Measurements from ENCODE around the gene ANKRD65. TPM values are rescaled to one million over a fixed set of nuclear protein-coding genes. Genes with fewer than 3 reads are reported as not detected.
"Not testable (repeated sequence)": the region's sequence is repeated elsewhere in the genome, so short reads cannot be mapped to it uniquely, and the experiment has no call there.

Gene ANKRD65
- total and polyA plus RNA-seq, 7 experiments from 2014 or later: not detected

- Mint-ChIP-seq H3K36me3 (peaks cover 4 to 30% (median 16%) of the 10 kb centered on the region in 5 donors), H3K9me3 (no peaks in the 10 kb centered on the region), H3K4me3 (no peak overlapping the region), H3K27ac (peak overlapping the region in 1 of 9 donors; percentile 38), H3K27me3 (no peaks in the 10 kb centered on the region), H3K4me1 (peaks cover 0 to 5% (median 0%) of the 10 kb centered on the region in 7 donors)
- CTCF ChIA-PET: no interaction called here
- H3K27me3 ChIP-seq (ENCODE audit: control insufficient read depth in 2 of 2, insufficient read depth in 2 of 2, low read length in 2 of 2): no peaks in the 10 kb centered on the region
- no peaks in the 10 kb centered on the region for H3K9me3 ChIP-seq (ENCODE audit: control insufficient read depth in 2 of 3, low read length in 3 of 3)
- intact Hi-C loops (cut with micrococcal nuclease): no loop called here
- no peak overlapping the region for H3K27ac ChIP-seq (ENCODE audit: low read depth, low read length)
- H3K4me3 ChIP-seq (ENCODE audit: low read length): no peak overlapping the region
- POLR2A ChIA-PET: interaction anchor here (1.6 to 3.4 kb wide), 2 partner anchors 13 to 21 kb away, joined by 3 to 12 read pairs; partner anchors contain the start of genes CCNL2 and MRPL20
- ATAC-seq (no peak), DNase-seq (no peak)
- no peaks in the 10 kb centered on the region for H3K4me1 ChIP-seq (ENCODE audit: control insufficient read depth in 2 of 2, insufficient read depth in 2 of 2, low read length in 2 of 2)
- peaks cover 25 to 56% (median 31%) of the 10 kb centered on the region in 3 experiments for H3K36me3 ChIP-seq (ENCODE audit: control insufficient read depth in 2 of 3, insufficient read depth in 3 of 3, low read length in 3 of 3)
These were observed 35.1 kb downstream of the ANKRD65 start for GRCh38 chr1:1385931-1386330.

- H3K27me3 Mint-ChIP-seq; CTCF ChIA-PET; H3K4me3 ChIP-seq (ENCODE audit: low read length); H3K9me3 ChIP-seq (ENCODE audit: control insufficient read depth in 2 of 3, low read length in 3 of 3); H3K4me1 ChIP-seq (ENCODE audit: control insufficient read depth in 2 of 2, insufficient read depth in 2 of 2, low read length in 2 of 2); H3K4me3 Mint-ChIP-seq; ATAC-seq; H3K27ac Mint-ChIP-seq; intact Hi-C loops (cut with micrococcal nuclease); H3K27me3 ChIP-seq (ENCODE audit: control insufficient read depth in 2 of 2, insufficient read depth in 2 of 2, low read length in 2 of 2); H3K27ac ChIP-seq (ENCODE audit: low read depth, low read length); H3K9me3 Mint-ChIP-seq; DNase-seq; H3K4me1 Mint-ChIP-seq: not testable (repeated sequence)
- H3K36me3 ChIP-seq (ENCODE audit: control insufficient read depth in 2 of 3, insufficient read depth in 3 of 3, low read length in 3 of 3): peaks cover 20 to 50% (median 25%) of the 10 kb centered on the region in 3 experiments
- H3K36me3 Mint-ChIP-seq: peaks cover 4 to 24% (median 12%) of the 10 kb centered on the region in 5 donors
- POLR2A ChIA-PET: interaction anchor here (1.6 to 3.4 kb wide), 2 partner anchors 14 to 22 kb away, joined by 3 to 12 read pairs; partner anchors contain the start of genes CCNL2 and MRPL20
These were observed 35.7 kb downstream of the ANKRD65 start for GRCh38 chr1:1385339-1385738.

- Histone ChIP-seq H3K27me3 (ENCODE audit: control insufficient read depth in 2 of 2, insufficient read depth in 2 of 2, low read length in 2 of 2) (no peaks in the 10 kb centered on the region), H3K27ac (ENCODE audit: low read depth, low read length) (no peak overlapping the region), H3K9me3 (ENCODE audit: control insufficient read depth in 2 of 3, low read length in 3 of 3) (no peaks in the 10 kb centered on the region), H3K4me1 (ENCODE audit: control insufficient read depth in 2 of 2, insufficient read depth in 2 of 2, low read length in 2 of 2) (peaks cover 0 to under 1% of the 10 kb centered on the region in 2 donors), H3K36me3 (ENCODE audit: control insufficient read depth in 2 of 3, insufficient read depth in 3 of 3, low read length in 3 of 3) (peaks cover 0 to 10% (median 3%) of the 10 kb centered on the region in 3 experiments), H3K4me3 (ENCODE audit: low read length) (no peak overlapping the region)
- Mint-ChIP-seq H3K27me3 (no peaks in the 10 kb centered on the region), H3K36me3 (peaks cover 0 to 6% (median under 1%) of the 10 kb centered on the region in 5 donors), H3K4me3 (no peak overlapping the region), H3K27ac (no peak overlapping the region), H3K9me3 (no peaks in the 10 kb centered on the region), H3K4me1 (peaks cover 0 to 6% (median 0%) of the 10 kb centered on the region in 7 donors)
- no peak for ATAC-seq
- CTCF ChIA-PET: no interaction called here
- POLR2A ChIA-PET: interaction anchor here (0.9 to 1.2 kb wide), 3 partner anchors 18 to 21 kb away, joined by 3 to 4 read pairs (median 4); partner anchors contain the start of gene CCNL2
- intact Hi-C loops (cut with micrococcal nuclease): no loop called here
- no peak for DNase-seq
These were observed 39.8 kb downstream of the ANKRD65 start for GRCh38 chr1:1381294-1381693.

DNA sequence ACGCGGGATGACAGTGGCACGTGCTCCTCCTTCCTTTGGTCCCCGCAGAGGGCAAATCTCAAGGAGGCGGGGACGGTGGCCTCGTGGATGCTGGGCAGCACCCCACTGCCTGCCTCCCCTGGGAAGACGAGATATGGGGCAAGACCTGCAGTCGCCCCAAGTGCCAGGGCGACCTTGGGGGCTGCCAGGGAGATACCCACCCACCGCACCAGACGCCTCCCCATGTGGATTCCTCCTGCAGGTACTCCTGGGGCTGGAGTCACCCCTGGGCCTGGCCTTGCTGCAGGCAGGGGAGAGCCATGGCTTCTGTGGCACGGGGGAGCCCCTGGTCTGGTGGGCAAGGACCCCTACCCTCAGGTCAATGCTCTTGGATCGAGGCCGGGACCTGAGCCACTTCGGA is 40.2 kb downstream of the ANKRD65 start:
- Mint-ChIP-seq H3K4me1 (peaks cover 0 to 6% (median 0%) of the 10 kb centered on the region in 7 donors), H3K27ac (no peak overlapping the region), H3K4me3 (no peak overlapping the region), H3K9me3 (no peaks in the 10 kb centered on the region), H3K27me3 (no peaks in the 10 kb centered on the region), H3K36me3 (peaks cover 0 to 1% (median 0%) of the 10 kb centered on the region in 5 donors)
- ATAC-seq: no peak
- DNase-seq: no peak
- Histone ChIP-seq H3K27me3 (ENCODE audit: control insufficient read depth in 2 of 2, insufficient read depth in 2 of 2, low read length in 2 of 2) (no peaks in the 10 kb centered on the region), H3K9me3 (ENCODE audit: control insufficient read depth in 2 of 3, low read length in 3 of 3) (no peaks in the 10 kb centered on the region), H3K4me3 (ENCODE audit: low read length) (no peak overlapping the region), H3K4me1 (ENCODE audit: control insufficient read depth in 2 of 2, insufficient read depth in 2 of 2, low read length in 2 of 2) (peaks cover 0 to 5% of the 10 kb centered on the region in 2 donors), H3K27ac (ENCODE audit: low read depth, low read length) (no peak overlapping the region), H3K36me3 (ENCODE audit: control insufficient read depth in 2 of 3, insufficient read depth in 3 of 3, low read length in 3 of 3) (peaks cover 0 to 6% (median 0%) of the 10 kb centered on the region in 3 experiments)
- ChIA-PET CTCF (no interaction called here), POLR2A (interaction anchor here (1.0 to 1.2 kb wide), 2 partner anchors 19 to 22 kb away, joined by 3 to 4 read pairs; no protein-coding TSS in a partner anchor)
- intact Hi-C loops (cut with micrococcal nuclease): no loop called here

GRCh38 chr1:1377540-1378205 is 43.4 kb downstream of the ANKRD65 start:
- Histone ChIP-seq H3K4me1 (ENCODE audit: control insufficient read depth in 2 of 2, insufficient read depth in 2 of 2, low read length in 2 of 2) (peaks cover 0 to 15% of the 10 kb centered on the region in 2 donors), H3K4me3 (ENCODE audit: low read length) (no peak overlapping the region), H3K36me3 (ENCODE audit: control insufficient read depth in 2 of 3, insufficient read depth in 3 of 3, low read length in 3 of 3) (peaks cover 0 to 11% (median 4%) of the 10 kb centered on the region in 3 experiments), H3K27me3 (ENCODE audit: control insufficient read depth in 2 of 2, insufficient read depth in 2 of 2, low read length in 2 of 2) (no peaks in the 10 kb centered on the region), H3K27ac (ENCODE audit: low read depth, low read length) (no peak overlapping the region), H3K9me3 (ENCODE audit: control insufficient read depth in 2 of 3, low read length in 3 of 3) (no peaks in the 10 kb centered on the region)
- Mint-ChIP-seq H3K4me3 (no peak overlapping the region), H3K27me3 (peaks cover 0 to 2% (median 0%) of the 10 kb centered on the region in 5 donors), H3K4me1 (peaks cover 0 to 18% (median 9%) of the 10 kb centered on the region in 7 donors), H3K27ac (no peak overlapping the region), H3K36me3 (peaks cover 0 to 4% (median 0%) of the 10 kb centered on the region in 5 donors), H3K9me3 (no peaks in the 10 kb centered on the region)
- ATAC-seq (no peak), DNase-seq (no peak)
- POLR2A ChIA-PET: interaction anchor here (1.1 to 4.5 kb wide), 3 partner anchors 12 to 144 kb away, joined by 4 to 55 read pairs (median 5); partner anchors contain the start of gene MRPL20
- CTCF ChIA-PET: no interaction called here
- intact Hi-C loops (cut with micrococcal nuclease): loop anchor here in 1 of 2 donors (10.0 kb wide), 1 partner anchor 363 kb away; the partner anchor contains the start of gene ISG15

DNA sequence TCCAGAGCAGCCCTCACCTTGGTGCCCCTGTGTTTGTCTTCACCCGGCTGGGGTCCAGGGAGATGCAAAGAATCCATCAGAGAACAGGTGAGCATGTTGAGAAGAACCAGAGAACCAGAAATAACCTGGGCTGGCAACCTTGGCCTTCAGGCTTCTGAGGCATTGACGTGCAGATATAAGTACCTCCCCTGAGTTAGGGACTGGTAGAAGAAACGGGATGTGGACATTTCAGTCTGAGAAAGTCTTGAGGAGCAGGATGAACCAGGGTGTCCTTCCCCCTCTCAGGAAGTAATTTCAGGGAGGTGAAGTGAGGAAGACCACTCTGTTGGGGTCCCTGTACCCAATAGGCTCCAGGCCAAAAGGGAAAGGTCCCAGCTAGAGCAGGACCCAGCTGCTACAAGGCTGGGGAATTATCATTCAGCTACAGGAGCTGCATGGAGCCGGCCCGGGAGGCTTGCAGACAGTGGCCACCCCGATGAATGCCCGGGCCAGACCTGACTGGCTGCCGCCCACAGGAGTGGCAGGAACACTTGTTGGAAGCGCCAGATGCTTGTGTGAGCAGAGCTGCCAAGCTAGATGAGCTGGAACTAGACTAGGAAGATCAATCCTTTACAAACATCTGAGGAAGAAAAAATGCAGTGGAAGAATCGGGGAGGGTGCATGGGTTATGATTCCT is 44.4 kb downstream of the ANKRD65 start:
- H3K27ac Mint-ChIP-seq: peak overlapping the region in 7 of 9 donors; percentile 19 to 91 (median 77)
- no peak for DNase-seq
- H3K4me1 Mint-ChIP-seq: peaks cover 0 to 22% (median 15%) of the 10 kb centered on the region in 7 donors
- ATAC-seq: no peak
- Histone ChIP-seq H3K4me1 (ENCODE audit: control insufficient read depth in 2 of 2, insufficient read depth in 2 of 2, low read length in 2 of 2) (peaks cover 7 to 25% of the 10 kb centered on the region in 2 donors), H3K9me3 (ENCODE audit: control insufficient read depth in 2 of 3, low read length in 3 of 3) (no peaks in the 10 kb centered on the region), H3K4me3 (ENCODE audit: low read length) (no peak overlapping the region), H3K27me3 (ENCODE audit: control insufficient read depth in 2 of 2, insufficient read depth in 2 of 2, low read length in 2 of 2) (no peaks in the 10 kb centered on the region), H3K27ac (ENCODE audit: low read depth, low read length) (no peak overlapping the region), H3K36me3 (ENCODE audit: control insufficient read depth in 2 of 3, insufficient read depth in 3 of 3, low read length in 3 of 3) (peaks cover 0 to 11% (median 4%) of the 10 kb centered on the region in 3 experiments)
- peaks cover 0 to 5% (median 0%) of the 10 kb centered on the region in 5 donors for H3K36me3 Mint-ChIP-seq
- peak overlapping the region in 9 of 10 donors; percentile 23 to 94 (median 41) for H3K4me3 Mint-ChIP-seq
- intact Hi-C loops (cut with micrococcal nuclease): loop anchor here in 1 of 2 donors (10.0 kb wide), 1 partner anchor 362 kb away; the partner anchor contains the start of gene ISG15
- no peaks in the 10 kb centered on the region for H3K9me3 Mint-ChIP-seq
- CTCF ChIA-PET: interaction anchor here (1.3 kb wide), 1 partner anchor 22 kb away, joined by 5 read pairs; the partner anchor contains the start of gene CCNL2
- POLR2A ChIA-PET: interaction anchor here (1.1 to 4.5 kb wide), 4 partner anchors 13 to 143 kb away, joined by 4 to 59 read pairs (median 30); partner anchors contain the start of genes CCNL2 and MRPL20
- peaks cover 0 to 2% (median 0%) of the 10 kb centered on the region in 5 donors for H3K27me3 Mint-ChIP-seq

Data from naive thymus-derived CD4-positive, alpha-beta T cell (primary cell).